Prostate gland (tissue), 2 donors: ENCODE measurements around the gene TPM2. TPM values are rescaled to one million over a fixed set of nuclear protein-coding genes. Genes with fewer than 3 reads are reported as not detected.
A peak's percentile ranks its signal among the peaks of the same experiment; 100 is the strongest.

ENCODE experiments used
- DNase-seq: peaks from one replicate; pipeline ENCODE4 v3.0.0-alpha.2; 2019; ENCODE audit warnings: low spot score
- H3K27ac ChIP-seq, 2 donors: fragments of 200-600 bp; sonication (generic); 2 replicates each; pipeline ENCODE4 v1.5.1; 2017 to 2019
- H3K27me3 ChIP-seq: fragments of 200-600 bp; sonication (generic); replicated peaks from 2 replicates; pipeline ENCODE4 v1.5.1; 2019; ENCODE audit not compliant: insufficient read depth
- H3K36me3 ChIP-seq, 2 donors: fragments of 200-600 bp; sonication (generic); 1 replicate in 1 of 2; 2 replicates in 1 of 2; pipeline versions ENCODE4 v1.5.1 to v1.8.1; 2017 to 2019
- H3K4me1 ChIP-seq: fragments of 200-600 bp; sonication (generic); replicated peaks from 2 replicates; pipeline ENCODE4 v1.5.1; 2019
- H3K4me3 ChIP-seq, 2 donors: fragments of 200-600 bp; sonication (generic); 2 replicates each; pipeline ENCODE4 v1.5.1; 2017 to 2019
- H3K9me3 ChIP-seq: fragments of 200-600 bp; sonication (generic); 2 replicates; pipeline ENCODE4 v1.5.1; 2017
- POLR2A ChIP-seq: fragments of 450-650 bp; IDR thresholded peaks from one replicate; pipeline ENCODE4 v1.6.1; 2016; ENCODE audit warnings: antibody characterized with exemption, mild to moderate bottlenecking
- POLR2AphosphoS5 ChIP-seq: sonication (generic); formaldehyde crosslinking; IDR thresholded peaks from one replicate; pipeline ENCODE4 v1.6.1; 2017; ENCODE audit warnings: antibody characterized with exemption
- WGBS: methylation state at CpG from one replicate; pipeline ENCODE4 v1.1.5; 2018; 5-methylcytosine and 5-hydroxymethylcytosine counted together
- intact Hi-C: fragments of 100-400 bp; cut with DNase I; formaldehyde crosslinking; loops from one replicate; pipeline ENCODE4 v1.14.2; 2022
- total RNA-seq, 2 donors: library from RNA; depleted of rRNA; stranded (reverse); fragments of >200 nt; gene quantifications; one replicate each; pipeline ENCODE4 v1.1.0, GENCODE V29; 2016
- TF ChIP-seq, protein P1 (sequence below), 4 experiments: fragments of 200-600 bp in 2 of 4; fragments of 450-650 bp in 2 of 4; sonication (generic) in 2 of 4; IDR thresholded peaks; 1 replicate in 3 of 4; 2 replicates in 1 of 4; pipeline ENCODE4 v1.5.1; 2016 to 2019; ENCODE audit warnings: antibody characterized with exemption in 4 of 4, mild to moderate bottlenecking in 2 of 4, moderate library complexity in 2 of 4

TPM2 gene
- total RNA-seq, 2 donors from 2014 or later = 1,037 to 1,042 TPM

DNA sequence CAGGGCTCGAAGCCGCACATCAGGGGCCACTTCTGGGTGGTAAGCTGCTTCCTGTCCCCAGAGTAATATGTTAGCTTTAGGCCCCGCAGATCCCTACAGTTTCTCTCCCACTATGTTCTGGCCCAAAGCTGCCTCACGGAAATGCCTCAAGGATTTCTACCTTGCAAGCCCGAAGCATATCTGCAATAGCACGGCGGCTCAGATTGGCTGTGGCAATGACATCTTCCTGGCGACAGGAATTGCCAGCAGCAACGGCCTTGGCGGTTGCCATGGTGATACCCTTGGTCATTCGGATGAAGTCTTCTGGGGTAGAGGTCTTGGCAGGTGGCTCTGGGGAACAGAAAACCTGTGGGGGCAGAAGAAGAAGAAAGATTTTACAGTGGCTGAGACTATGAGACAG, 10.3 kb upstream of the TPM2 start:
- Histone ChIP-seq H3K27me3 (no peaks in the 10 kb centered on the region), H3K9me3 (no peaks in the 10 kb centered on the region), H3K4me3 (no peak overlapping the region), H3K27ac (no peak overlapping the region), H3K36me3 (peaks cover 47 to 55% of the 10 kb centered on the region in 2 donors), H3K4me1 (no peaks in the 10 kb centered on the region)
- intact Hi-C loops = no loop called here
- DNase-seq = no peak
- WGBS = 84% methylated on average over 11 of the region's 11 CpGs
- no peak for TF ChIP-seq POLR2AphosphoS5
- TF ChIP-seq, protein P1, sequence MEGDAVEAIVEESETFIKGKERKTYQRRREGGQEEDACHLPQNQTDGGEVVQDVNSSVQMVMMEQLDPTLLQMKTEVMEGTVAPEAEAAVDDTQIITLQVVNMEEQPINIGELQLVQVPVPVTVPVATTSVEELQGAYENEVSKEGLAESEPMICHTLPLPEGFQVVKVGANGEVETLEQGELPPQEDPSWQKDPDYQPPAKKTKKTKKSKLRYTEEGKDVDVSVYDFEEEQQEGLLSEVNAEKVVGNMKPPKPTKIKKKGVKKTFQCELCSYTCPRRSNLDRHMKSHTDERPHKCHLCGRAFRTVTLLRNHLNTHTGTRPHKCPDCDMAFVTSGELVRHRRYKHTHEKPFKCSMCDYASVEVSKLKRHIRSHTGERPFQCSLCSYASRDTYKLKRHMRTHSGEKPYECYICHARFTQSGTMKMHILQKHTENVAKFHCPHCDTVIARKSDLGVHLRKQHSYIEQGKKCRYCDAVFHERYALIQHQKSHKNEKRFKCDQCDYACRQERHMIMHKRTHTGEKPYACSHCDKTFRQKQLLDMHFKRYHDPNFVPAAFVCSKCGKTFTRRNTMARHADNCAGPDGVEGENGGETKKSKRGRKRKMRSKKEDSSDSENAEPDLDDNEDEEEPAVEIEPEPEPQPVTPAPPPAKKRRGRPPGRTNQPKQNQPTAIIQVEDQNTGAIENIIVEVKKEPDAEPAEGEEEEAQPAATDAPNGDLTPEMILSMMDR (IDR thresholded peaks at IDR 0.05) = no peak
- TF ChIP-seq POLR2A = no peak

DNA sequence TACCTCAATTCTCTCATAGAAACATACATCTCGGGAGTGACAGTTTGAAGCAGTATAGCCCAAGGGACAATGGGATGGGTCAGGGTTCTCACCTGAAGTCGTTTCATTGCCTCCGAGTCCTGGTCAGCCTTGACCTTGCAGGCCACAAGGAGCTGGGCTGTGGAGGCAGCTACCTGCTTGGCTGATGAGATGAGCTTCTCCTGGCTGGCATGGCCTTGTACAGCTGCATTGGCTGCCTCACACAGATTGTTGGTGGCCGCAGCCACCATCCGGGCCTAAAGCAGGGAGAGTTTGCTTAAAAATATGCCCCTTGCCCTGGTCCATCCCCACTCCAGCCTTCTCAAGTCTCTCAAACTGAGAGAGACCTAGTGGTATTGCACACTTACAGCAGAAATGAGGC, 8.5 kb upstream of the TPM2 start:
- H3K4me1 ChIP-seq = no peaks in the 10 kb centered on the region
- no peaks in the 10 kb centered on the region for H3K27me3 ChIP-seq
- no peak overlapping the region for H3K4me3 ChIP-seq
- WGBS = 94% methylated on average over 5 of the region's 5 CpGs
- peak overlapping the region in 1 of 2 donors; percentile 42 for H3K27ac ChIP-seq
- TF ChIP-seq POLR2A = no peak
- no peak for TF ChIP-seq POLR2AphosphoS5
- TF ChIP-seq, protein P1 (IDR thresholded peaks at IDR 0.05) = no peak
- H3K36me3 ChIP-seq = peaks cover 29 to 37% of the 10 kb centered on the region in 2 donors
- intact Hi-C loops = loop anchor here (5.0 to 10.0 kb wide), 2 partner anchors 36 to 93 kb away; partner anchors contain the start of gene TESK1
- H3K9me3 ChIP-seq = no peaks in the 10 kb centered on the region
- DNase-seq = no peak

DNA sequence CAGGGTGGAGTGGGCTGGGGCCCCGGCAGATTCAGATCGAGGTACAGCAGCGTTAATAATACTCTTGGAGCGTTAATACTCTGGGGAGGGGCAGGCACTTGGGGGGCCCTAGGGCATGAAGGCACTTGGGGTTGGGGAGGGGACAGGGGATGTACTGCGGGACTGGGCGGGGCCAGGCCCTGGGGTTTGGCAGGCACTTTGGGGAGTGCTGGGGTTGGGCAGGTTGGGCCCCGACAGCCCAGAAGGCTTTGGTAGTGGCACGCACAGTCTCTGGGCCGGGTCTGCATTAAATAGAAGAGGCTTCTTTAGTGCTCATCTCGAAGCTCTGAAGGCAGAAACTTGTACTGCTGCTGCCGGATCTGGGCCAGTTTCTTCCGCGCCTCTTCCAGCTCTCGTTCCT, 7.8 kb upstream of the TPM2 start:
- H3K27ac ChIP-seq = peak overlapping the region; percentile 31 to 42
- 67% methylated on average over 14 of the region's 14 CpGs for WGBS
- H3K36me3 ChIP-seq = peaks cover 23 to 36% of the 10 kb centered on the region in 2 donors

DNA sequence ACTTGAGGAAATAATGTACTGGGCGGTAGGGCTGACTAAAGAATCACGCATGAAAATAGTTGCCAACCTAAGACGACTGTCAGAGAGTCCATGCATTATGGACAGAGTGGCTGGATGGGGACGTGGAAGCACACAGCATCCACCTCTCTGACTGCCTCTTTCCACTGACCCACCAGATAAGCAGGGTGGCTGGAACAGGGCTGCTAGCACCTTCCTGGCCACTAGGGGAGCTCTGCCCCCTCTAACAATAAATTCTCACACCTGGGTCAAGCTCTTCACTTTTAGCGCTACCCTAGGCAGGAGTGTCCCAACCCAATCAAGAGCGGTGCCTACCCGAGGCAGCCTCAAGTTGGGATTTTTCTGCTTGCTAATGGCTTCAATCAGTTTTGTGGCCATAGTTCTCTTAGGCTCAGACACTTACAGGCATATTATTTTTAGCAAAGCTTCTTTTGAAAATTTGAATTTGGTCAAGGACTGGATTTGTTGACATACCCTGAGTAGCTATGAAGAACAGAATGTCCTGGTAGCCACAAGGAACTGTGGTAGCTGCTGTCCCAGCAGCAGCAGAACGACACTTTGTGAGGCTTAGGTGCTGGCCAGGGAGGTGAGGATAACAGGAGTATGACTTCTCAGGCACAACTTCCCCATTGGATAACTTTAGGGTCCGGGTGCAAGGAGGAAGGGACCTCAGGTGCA, 6.9 kb upstream of the TPM2 start:
- Histone ChIP-seq H3K4me1 (no peaks in the 10 kb centered on the region), H3K27me3 (no peaks in the 10 kb centered on the region), H3K4me3 (no peak overlapping the region), H3K27ac (peak overlapping the region; percentile 31 to 42), H3K9me3 (no peaks in the 10 kb centered on the region), H3K36me3 (peaks cover 23 to 32% of the 10 kb centered on the region in 2 donors)
- intact Hi-C loops = loop anchor here (5.0 to 10.0 kb wide), 2 partner anchors 34 to 92 kb away; partner anchors contain the start of gene TESK1
- peak; percentile 62 for TF ChIP-seq POLR2AphosphoS5
- no peak for TF ChIP-seq POLR2A
- TF ChIP-seq, protein P1 (IDR thresholded peaks at IDR 0.05) = peak; percentile 54 to 71 (median 64)
- DNase-seq = peak; percentile 39
- 34% methylated on average over 9 of the region's 9 CpGs for WGBS

More for the DNA sequence above, 7.8 kb upstream of the TPM2 start:
- H3K27me3 ChIP-seq = no peaks in the 10 kb centered on the region
- DNase-seq = no peak
- no peaks in the 10 kb centered on the region for H3K4me1 ChIP-seq
- H3K9me3 ChIP-seq = no peaks in the 10 kb centered on the region
- no peak overlapping the region for H3K4me3 ChIP-seq
- intact Hi-C loops = loop anchor here (5.0 to 10.0 kb wide), 2 partner anchors 35 to 93 kb away; partner anchors contain the start of gene TESK1
- no peak for TF ChIP-seq POLR2AphosphoS5
- TF ChIP-seq POLR2A = no peak
- TF ChIP-seq, protein P1 (IDR thresholded peaks at IDR 0.05) = no peak
